GM19351 (cell line): ENCODE data around the gene NFIL3.
A peak's percentile ranks its signal among the peaks of the same experiment; 100 is the strongest.

ENCODE experiments used
- ATAC-seq: cut with Tn5 transposase; IDR thresholded peaks from one replicate; pipeline ENCODE4 v1.9.1; 2021; ENCODE audit warnings: mild to moderate bottlenecking, moderate library complexity; ENCODE audit not compliant: unreplicated experiment

Gene NFIL3

DNA sequence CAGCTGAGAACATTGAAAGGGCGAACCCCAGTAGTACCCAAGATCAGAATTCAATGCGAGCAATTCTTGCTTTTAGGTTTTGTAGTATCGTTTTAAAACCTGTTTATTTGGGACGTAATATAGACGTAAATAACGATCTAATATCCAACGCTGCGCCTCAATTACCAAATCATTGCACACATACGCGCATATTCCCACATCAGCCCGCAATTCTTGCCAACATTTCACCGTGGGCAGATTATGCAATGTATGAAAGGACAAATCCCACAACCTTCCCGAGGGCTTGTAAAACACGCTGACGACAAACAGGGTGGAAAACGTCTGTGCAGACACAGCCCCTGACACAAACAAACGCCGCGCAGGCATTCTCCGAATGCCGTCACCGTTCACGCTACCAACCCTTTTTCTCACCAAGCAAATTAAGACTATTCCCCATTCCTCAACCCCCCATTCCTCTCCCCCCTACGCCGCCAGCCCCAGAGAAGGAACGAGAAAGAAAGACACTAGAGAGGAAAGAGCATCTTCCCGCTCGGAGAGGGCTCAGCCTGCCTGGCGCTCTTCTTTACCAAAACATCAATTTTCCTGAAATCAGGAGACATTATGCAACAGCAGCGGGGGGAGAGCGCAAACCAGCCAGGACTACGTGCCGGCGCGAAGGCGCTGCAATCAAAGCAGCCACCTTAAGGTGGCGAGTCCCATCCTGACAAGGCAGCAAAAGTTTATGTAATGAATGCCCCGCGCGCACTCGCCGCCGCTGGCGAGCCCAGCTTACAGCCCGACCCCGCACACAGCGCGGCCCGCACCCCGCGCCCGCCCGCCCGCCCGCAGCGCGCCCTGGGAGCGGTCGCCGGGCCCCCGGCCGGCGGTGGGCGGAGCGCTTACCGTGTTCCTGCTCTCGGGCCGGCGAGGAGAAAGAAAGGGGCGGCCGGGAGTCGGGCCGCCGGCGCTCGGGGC, 597 bp downstream of the NFIL3 start:
- peak; percentile 31 for ATAC-seq

DNA sequence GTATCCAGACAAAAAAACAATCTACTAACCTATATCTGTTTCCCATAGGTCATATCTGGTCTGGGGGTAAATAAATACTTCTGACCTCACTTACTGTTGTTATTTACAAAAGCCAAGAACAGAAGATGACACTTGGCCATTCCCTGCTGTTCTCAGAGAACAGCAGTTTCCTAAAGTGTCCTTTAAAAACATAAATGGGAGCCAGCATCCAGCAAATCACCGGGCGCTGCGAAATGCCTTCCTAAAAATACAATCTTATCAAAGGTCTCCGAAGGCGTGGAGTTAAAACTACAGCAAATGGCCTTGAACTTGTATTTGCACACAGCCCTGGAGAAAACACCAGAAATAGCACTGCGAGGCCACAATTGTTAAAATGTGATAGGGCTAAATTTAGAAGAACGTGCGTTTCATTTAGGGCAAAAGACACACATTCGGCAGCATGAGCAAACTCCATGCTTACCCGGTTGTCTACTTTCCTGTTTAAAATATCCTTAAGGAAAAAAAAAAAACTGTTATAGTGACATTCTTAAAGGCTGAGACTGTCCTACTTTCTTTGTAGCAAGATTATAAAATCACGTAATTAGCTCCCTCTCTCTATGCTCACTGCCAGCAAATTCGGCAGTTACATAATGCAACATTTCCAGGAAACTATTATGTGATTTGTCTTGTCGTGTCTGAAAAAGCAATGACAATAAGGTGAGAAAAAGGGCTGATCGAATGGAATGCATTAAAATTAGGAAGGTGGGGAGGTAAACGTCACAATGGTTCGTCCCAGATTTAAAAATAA, 1.5 kb downstream of the NFIL3 start:
- ATAC-seq, result no peak

DNA sequence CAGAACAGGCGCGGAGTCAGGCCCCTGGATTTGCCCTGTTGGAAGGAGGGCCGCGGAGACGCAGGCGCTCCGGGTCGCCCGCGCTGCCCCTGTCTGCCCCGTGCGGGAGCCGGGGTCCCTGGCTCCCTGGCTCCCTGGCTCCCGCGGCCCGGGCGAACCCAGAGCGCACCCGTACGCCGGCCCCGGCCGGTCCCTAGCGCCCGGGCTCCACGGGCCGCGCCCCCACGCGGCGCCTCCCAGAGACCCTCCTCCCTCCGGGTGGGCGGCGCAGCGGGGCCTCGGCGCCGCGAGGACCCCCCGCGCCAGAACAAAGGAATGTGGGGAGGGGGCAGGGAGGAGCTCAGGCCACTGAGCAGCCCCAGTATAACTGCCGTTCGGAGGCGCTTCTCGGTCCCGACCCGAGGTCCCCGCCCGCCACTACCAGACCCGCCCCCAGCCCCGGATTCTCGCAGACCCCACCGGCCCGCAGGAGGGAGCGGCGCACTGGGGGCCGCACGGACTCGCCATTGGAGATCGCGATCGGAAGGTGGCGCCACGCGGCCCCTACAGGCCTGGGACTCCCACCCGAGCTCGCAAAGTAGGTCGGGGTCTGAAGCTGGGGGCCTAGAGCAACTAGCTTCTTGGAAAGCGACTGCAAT, 2.4 kb downstream of the NFIL3 start:
- no peak for ATAC-seq

DNA sequence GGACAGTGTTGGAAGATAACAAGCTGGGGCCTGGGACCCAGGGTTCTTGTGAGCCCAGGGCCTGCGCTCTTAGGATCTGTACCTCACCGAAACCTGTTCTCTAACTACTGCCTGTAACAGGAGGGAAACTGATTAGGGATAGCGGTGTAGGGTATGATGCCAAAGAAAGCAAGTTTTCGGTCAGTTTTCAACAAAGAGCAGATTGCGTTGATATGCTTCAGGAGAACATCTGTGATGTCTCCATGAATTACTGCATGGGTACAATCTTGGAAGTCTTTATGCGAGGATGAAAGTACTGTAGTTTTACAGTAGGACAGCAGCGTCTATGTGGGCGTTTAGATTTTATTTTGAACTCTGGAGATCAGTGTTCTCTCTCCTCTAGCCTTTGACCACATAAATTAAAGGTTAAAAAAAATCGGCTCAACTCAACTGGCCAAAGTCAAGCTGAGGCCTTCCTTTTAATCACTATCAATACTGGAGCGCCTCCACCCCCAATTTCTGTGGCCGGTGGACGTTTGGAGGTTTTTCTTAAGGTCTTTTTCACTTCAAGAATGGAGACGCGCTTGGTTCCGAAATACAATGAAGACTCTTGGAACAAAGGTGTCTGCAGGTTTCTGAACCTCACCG, 3.0 kb downstream of the NFIL3 start:
- ATAC-seq, result no peak

DNA sequence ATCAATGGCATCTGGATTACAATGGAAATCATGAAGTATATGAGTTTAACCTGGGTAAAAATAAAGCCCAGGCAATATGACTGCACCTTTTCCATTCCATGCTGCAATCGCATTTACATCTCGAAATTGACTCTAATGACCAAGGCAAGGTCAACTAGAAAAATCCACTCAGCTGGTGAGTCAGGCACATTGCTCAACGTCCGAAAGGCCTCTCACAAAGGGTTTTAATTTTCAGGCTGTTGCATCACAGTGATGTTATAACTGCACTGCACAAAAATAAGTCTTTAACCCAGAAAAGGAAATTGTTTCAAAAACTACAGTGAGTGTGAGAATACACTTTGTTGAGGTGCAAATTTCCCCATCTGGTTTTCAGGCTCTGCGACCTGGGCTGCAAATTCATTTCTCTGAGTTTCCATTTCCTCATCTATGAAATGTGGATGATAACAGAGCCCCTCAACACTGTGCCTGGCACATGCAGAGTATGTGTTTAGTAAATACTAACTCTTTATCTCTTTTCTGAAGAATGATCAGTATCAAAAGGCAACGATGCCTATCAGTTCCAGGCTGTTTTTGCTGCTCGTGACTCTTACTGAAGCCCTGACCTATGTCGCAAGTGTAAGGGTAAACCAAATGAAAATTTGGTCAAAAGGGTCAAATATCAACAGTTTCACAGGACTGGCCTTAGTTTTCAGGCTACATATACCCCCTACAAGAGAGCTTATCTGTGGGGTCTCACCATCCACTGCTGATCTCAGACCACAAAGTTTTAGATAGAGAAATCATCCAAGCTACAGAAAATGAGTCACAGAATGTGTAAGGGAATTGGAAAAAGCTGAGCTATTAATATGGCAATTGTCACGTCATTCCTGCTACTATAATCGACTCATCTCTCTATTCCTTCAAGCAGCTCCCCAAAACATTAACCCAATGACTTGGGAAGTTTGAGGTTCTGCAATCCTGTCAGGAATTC, 4.1 kb downstream of the NFIL3 start:
- ATAC-seq, result no peak

DNA sequence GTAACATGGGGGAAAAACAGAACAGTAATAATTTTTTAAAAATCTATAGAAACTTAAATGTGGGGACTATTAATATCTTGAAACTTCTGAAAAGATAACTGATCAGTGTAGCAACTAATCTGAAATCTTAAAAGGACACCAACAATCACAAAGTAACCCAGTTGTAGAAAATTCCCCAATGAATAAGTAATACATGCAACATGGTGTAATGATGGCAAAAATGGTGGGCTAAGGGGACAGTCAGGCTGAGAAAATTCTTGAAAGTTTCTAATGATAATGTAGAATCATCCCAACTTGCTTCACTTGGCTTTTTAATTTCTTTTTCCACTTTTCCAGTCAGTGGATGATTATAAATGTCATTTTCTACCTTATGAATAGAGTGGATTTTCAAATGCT, 5.4 kb downstream of the NFIL3 start:
- ATAC-seq, result no peak

DNA sequence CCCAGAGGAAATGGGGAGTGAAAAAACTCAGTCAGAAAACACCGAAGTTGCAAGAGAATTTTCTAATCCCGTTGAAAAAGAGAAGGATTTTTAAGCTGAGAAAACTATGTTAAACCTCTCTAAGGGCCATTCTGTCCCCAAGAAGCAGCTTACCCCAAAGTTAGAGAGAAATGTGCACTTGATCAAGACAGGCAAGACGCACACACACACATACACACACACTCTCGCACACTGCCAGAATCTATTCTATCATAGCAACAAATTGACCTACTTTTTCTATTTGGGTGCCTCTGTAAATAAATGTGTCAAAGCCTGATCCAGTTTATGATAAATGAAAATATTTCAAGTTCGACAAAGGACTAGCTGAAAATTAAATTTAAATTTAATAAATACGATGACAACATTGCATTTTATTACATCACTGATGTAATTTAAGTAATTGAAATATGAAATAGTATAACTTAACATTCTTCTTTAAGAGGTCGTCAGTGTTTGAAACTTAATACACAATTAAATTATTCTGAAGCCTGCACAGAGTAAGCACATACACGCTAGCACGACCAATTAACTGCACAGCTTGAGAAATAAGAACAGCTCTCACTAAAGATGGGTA, 5.9 kb downstream of the NFIL3 start:
- ATAC-seq, result no peak

DNA sequence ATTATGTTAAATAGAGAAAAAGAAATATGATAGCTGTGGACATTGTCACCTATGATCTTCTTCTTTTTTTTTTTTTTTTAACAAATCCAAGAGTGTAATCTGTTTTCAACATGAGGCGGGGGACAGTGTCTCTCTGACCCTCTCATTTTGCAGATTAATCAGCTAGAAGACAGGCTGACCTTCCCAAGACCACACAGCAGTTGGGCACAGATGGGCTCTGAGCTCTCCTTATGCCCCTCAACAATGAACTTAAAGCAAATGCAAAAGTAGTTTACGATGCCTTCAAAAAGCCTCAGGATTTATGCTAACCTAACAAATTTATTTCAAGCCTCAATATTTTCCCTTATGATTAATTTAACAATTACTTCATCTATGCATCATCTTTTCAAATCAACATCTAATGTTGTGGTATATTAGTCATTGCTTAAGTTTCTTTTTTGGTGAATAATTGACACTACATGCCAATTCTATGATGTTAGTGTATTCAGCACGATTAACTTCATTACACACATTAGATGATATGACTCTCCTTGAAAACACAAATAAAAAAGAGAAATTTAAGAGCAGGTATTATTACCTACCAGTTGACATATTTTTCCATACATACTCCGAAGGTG, 7.4 kb downstream of the NFIL3 start:
- no peak for ATAC-seq

DNA sequence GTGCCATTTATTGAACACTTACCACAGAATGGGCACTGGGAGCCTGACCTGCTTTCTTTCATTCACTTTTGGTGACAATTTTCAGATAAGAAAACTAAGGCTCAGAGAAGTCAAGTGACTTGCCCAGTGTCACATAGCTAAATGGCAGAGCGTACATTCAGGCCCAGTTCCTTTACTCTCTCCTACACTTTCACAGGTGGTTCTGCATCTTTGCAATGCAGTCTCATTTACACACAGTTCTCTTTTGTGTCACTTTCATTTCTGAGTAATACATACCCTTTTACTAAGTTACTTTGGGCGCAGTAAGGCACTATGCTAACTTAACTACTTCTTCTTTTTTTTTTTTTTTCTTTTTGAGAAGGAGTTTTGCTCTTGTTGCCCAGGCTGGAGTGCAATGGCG, 8.3 kb downstream of the NFIL3 start:
- peak; percentile 97 for ATAC-seq

DNA sequence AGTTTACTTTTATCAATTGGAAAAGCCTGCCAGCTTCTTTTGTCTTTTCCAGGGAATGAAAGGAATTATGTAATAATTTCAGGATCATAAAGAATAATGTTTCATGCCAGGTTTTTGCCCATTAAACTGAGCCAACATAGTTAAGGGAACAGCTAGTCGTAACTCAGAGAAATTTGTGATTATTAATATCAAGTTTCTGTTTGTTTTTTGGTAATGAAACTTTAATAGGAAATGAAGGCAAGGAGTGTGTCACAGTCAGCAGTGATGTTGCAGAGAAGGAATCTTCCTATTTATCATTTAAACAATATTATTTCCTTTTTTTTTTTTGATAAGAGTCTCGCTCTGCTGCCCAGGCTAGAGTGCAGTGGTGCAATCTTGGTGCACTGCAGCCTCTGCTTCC, 10.7 kb downstream of the NFIL3 start:
- ATAC-seq, result no peak

DNA sequence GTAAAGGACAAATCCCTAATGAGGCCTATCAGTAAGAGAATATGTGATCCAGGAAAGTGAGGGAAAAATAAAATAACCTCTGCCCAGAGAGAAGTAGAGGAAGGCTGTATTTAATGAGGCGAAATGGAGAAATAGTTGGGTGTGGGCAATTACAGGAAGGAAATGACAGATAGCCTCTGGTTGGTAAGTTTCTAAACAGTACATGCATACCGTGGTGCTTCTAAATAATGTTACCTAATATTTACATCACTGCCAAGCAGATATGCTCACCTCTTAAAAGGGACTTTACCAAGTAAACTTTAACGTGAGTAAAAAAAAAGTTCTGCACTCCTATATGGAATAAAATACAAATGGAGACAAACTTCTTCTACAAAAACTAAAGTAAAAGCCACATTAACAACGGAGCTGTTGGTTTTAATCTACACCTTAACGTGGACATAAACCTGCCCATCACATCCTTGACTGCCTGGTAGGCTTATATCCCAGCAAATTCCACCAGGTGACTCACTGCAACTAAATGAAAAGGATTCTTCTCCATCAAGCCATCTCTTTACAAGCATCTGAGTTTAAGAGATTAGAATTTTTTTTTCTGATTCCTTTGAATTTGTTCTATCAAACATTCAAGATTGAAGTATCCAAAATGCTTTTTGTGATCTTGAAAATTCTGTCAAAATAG, 12.4 kb downstream of the NFIL3 start:
- no peak for ATAC-seq

DNA sequence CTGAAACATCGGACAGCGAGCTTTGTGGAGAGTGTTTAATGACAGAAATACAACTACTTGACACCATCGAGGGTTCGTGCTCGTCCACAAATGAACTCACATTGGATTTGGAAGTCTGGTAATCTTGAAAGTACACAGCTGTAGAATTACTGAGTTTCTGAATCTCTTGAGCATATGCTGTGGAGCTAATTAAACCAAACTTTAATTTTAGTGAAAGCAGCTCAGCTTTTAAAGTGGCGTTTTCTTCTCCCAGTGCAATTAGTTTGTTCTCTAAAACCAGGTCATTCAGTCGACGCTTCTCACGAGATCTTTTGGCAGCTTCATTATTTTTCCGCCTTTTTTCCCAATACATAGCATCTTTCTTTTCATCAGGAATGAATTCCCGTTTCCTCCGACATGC, 13.5 kb downstream of the NFIL3 start:
- no peak for ATAC-seq

DNA sequence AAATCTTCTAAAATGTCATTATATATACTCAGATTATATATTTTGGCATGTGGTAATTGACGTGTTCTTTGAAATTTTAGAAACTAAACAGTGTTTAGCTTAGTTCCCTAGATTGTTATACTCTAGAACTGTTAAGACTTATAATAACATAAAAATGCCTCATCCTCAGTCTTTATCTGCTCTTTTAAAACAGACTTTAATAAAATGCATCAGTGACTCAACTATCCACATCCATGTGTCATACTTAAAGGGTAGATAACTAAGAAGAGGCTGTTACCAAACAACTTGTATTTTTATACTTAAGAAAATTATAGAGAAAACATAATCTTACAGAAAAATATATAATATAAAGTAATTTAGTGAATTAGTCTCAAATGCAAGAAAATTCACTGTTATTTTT, 15.2 kb downstream of the NFIL3 start:
- no peak for ATAC-seq

DNA sequence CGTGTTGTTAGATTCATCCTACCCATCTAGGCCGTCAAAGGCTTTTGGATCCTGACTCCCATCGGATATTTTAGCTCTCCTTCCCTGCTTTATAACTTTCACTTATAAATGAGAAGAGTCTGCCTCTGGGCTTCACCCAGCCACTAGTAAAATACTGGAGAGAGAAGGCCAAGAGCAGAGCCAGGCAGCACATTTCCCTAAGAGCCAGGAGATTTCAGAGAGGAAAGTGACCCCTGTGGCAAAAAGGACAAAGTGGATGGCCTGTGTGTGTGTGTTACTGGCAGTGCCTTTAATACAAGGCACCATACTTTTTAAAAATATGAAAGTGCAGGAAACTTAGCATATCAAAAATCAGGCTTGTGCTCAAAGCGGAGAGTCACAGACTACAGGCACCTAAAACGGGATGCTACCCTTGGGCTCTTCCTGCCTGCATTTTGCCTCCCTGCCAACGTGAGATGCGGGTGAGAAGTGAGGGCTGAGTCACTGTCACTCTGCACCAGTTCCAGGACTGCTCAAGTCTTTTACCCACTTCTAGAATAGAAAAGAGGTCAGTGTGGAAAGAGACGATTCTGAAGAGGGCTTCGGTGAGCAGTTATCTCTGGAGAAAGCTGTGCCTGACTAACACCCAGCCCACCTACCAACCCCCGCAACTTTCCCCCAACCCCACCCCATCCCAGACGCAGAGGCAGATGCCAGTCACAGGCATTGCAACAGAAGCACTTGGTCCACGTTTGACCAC, 15.9 kb downstream of the NFIL3 start:
- no peak for ATAC-seq

DNA sequence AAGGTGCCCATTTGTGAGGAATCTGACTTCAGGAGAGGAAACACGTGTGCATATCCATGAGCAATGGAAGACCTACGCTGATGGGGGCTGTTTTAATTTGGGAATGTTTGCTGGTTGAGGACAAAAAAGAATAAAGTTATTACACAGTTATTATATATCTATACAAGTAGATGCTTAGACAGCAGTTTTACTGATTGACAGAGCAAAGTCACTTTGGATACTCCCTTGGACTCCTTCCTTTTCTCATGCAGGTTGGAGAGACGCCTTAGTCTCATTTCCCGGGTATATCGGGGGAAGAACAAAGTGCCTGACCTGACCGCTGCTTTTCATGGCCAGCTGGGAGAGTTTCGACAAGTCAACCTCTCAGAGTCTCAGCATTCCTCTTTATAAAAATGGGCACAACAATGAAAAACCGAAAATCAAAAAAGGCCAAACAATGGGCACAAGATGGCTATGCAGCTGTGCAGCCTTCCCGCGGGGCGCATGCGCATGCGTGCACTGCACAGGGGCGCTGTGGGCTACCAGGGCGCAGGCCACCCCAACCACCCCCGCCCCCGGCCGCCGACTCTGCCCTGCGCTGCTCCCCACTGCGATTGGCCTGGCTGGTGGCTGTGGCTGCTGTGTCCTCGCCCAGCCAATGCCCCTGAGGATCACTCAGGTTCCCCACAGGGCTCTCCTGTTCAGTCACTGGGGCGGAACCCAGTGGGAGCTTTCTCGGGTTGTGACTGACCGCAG, 18.1 kb downstream of the NFIL3 start:
- no peak for ATAC-seq

DNA sequence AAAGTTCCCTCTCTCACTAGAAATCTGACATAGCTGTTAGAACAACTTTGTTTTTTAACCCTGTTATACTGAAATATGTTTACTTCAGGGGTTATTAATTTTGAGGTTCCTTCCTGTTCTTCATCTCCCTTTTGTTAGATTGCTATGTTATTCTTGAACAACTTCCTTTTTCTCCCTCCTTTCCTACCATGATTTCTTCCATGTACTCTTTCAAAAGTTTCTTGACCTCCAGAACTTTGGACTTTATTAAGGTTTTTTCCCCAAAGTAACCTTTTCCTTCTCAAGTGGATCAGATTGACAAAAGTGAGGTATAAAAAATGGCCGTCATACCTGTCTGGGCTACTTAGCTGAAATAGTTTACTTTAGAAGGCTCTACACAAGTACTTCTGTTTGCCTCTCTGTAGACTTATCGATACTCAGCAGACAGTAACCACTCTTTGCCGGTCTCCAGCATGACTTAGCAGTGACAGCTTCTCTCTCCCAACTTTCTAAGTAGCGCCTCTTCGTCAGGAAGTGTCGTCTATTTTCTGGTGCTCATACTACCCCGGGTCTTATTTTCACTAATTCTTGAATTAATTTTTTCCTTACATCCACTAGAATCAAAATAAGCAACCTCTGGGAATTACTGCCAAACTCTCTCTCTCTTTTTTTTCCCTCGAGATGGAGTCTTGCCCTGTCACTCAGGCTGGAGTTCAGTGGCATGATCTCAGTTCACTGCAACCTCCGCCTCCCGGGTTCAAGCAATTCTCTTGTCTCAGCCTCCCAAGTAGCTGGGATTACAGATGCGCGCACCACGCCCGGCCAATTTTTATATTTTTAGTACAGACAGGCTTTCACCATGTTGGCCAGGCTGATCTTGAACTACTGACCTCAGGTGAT, 19.7 kb downstream of the NFIL3 start:
- ATAC-seq, result no peak
